ENCODE results near the gene METTL4.
"Not testable (repeated sequence)": the region's sequence is repeated elsewhere in the genome, so short reads cannot be mapped to it uniquely, and the experiment has no call there.

Gene METTL4

DNA sequence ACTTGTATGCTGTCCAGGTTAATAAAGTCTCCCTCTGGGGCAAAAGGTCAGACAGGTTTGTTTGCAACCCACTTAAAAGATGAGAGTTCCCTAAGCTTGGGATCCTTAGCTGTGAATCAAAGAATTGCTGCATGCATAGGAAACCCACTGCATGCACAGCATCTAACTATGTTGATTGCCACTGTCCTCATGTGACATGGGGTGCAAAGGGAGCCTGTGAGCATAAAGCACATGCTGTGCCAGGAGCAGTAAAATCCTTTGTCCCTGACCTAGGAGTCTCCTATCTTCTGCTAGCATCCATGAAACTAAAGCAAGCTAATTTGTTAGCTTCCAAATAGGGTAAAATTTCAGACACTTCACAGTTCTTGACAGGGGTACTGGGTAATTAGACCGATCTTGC lies 13.8 kb downstream of the METTL4 start:
- H3K9ac ChIP-seq (ENCODE audit: low read depth, low read length), result no peak overlapping the region
- no peaks in the 10 kb centered on the region for H3K27me3 ChIP-seq (ENCODE audit: control insufficient read depth, insufficient read depth, low read length)
- no peaks in the 10 kb centered on the region for H3K4me1 ChIP-seq (ENCODE audit: control insufficient read depth, insufficient read depth, low read length)

DNA sequence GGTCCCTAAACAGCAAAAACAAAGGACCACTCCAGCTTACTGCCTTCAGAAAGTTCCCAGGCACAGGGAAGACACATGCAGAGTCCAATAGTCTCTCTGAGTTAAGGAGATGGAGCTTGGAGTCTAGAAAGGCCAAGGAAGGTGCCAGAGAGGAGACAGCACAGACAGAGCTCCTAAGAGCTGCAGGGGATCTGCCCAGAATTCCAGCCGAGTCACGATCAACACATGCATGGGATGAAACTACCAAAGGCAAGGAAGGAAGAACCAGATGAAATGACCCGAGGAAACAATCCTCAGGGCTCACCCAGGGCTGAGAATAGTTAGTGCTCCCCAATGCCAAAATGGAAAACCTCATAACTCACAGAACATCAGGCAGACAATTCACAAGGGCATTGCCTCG lies 15.4 kb downstream of the METTL4 start:
- Histone ChIP-seq H3K9ac (ENCODE audit: low read depth, low read length) (no peak overlapping the region), H3K36me3 (ENCODE audit: insufficient read depth, low read length) (no peaks in the 10 kb centered on the region), H3K4me1 (ENCODE audit: control insufficient read depth, insufficient read depth, low read length) (no peaks in the 10 kb centered on the region), H3K27me3 (ENCODE audit: control insufficient read depth, insufficient read depth, low read length) (no peaks in the 10 kb centered on the region), H3K4me3 (ENCODE audit: low read length) (no peak overlapping the region), H3K4me2 (ENCODE audit: low read length) (no peak overlapping the region), H3K9me3 (replicated peaks; ENCODE audit: low read length) (no peaks in the 10 kb centered on the region)

More for the DNA sequence above, 13.8 kb downstream of the METTL4 start:
- no peaks in the 10 kb centered on the region for H3K36me3 ChIP-seq (ENCODE audit: insufficient read depth, low read length)
- no peaks in the 10 kb centered on the region for H3K9me3 ChIP-seq (replicated peaks; ENCODE audit: low read length)
- no peak overlapping the region for H3K4me3 ChIP-seq (ENCODE audit: low read length)
- H3K4me2 ChIP-seq (ENCODE audit: low read length), result no peak overlapping the region

GRCh38 chr18:2554696-2555095 lies 16.6 kb downstream of the METTL4 start:
- H3K4me1 ChIP-seq (ENCODE audit: control insufficient read depth, insufficient read depth, low read length), result no peaks in the 10 kb centered on the region
- no peaks in the 10 kb centered on the region for H3K27me3 ChIP-seq (ENCODE audit: control insufficient read depth, insufficient read depth, low read length)
- H3K9me3 ChIP-seq (replicated peaks; ENCODE audit: low read length), result no peaks in the 10 kb centered on the region
- no peak overlapping the region for H3K4me2 ChIP-seq (ENCODE audit: low read length)
- H3K4me3 ChIP-seq (ENCODE audit: low read length), result no peak overlapping the region
- no peak overlapping the region for H3K9ac ChIP-seq (ENCODE audit: low read depth, low read length)
- H3K36me3 ChIP-seq (ENCODE audit: insufficient read depth, low read length), result no peaks in the 10 kb centered on the region

DNA sequence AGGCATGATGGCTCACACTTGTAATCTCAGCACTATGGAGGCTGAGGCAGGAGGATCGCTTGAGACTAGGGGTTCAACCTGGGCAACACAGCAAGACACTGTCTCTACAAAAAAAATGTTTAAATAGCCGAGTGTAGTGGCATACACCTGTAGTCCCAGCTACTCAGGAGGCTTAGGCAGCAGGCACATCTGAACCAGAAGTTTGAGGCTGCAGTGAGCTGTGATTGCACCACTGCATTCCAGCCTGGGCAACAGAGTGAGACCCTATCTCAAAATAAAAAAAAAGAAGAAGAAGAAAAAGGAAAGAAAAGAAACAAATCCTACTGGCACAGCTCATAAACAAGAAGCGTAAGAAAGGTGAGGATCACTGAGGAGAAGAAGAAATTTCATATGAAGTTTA lies 19.9 kb downstream of the METTL4 start:
- no peaks in the 10 kb centered on the region for H3K27me3 ChIP-seq (ENCODE audit: control insufficient read depth, insufficient read depth, low read length)
- no peaks in the 10 kb centered on the region for H3K9me3 ChIP-seq (replicated peaks; ENCODE audit: low read length)
- no peak overlapping the region for H3K4me2 ChIP-seq (ENCODE audit: low read length)
- H3K36me3 ChIP-seq (ENCODE audit: insufficient read depth, low read length), result peaks cover 3% of the 10 kb centered on the region
- no peak overlapping the region for H3K4me3 ChIP-seq (ENCODE audit: low read length)
- H3K4me1 ChIP-seq (ENCODE audit: control insufficient read depth, insufficient read depth, low read length), result no peaks in the 10 kb centered on the region
- no peak overlapping the region for H3K9ac ChIP-seq (ENCODE audit: low read depth, low read length)

- H3K9me3 ChIP-seq (replicated peaks; ENCODE audit: low read length), result no peaks in the 10 kb centered on the region
- H3K36me3 ChIP-seq (ENCODE audit: insufficient read depth, low read length), result peaks cover 6% of the 10 kb centered on the region
- H3K9ac ChIP-seq (ENCODE audit: low read depth, low read length), result no peak overlapping the region
- H3K27me3 ChIP-seq (ENCODE audit: control insufficient read depth, insufficient read depth, low read length), result no peaks in the 10 kb centered on the region
- no peak overlapping the region for H3K4me3 ChIP-seq (ENCODE audit: low read length)
- no peak overlapping the region for H3K4me2 ChIP-seq (ENCODE audit: low read length)
- H3K4me1 ChIP-seq (ENCODE audit: control insufficient read depth, insufficient read depth, low read length), result no peaks in the 10 kb centered on the region
Observed at GRCh38 chr18:2549462-2549861, 21.8 kb downstream of the METTL4 start.

DNA sequence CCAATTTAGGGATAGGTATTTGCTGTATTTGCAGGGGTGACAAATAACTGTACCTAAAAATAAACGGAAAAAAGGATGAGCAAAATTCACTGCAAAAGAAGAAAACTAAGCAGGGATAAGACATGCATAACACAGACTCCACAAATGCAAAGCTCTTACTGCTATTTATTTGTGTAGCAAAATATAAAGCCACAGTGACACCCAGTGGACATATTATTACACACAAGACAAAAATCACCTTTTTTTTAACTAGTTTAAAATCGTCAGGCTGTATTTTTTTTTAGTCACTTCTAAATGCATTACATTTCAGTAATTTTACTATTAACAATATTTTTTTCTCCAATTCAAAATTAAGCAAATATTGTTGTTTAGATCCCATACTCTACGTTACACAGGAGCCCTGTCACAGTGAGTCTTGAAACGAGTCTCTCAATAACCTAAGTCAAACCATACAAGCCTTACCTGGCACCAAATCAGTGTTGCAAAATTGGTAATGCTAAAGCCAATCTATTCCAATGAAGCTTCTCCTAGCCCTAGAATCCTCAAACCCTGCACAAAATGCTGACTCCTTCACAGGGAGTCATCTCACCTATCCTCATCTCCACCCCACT lies 23.7 kb downstream of the METTL4 start:
- Histone ChIP-seq H3K4me3 (ENCODE audit: low read length) (no peak overlapping the region), H3K27me3 (ENCODE audit: control insufficient read depth, insufficient read depth, low read length) (no peaks in the 10 kb centered on the region), H3K4me2 (ENCODE audit: low read length) (no peak overlapping the region), H3K9me3 (replicated peaks; ENCODE audit: low read length) (no peaks in the 10 kb centered on the region), H3K36me3 (ENCODE audit: insufficient read depth, low read length) (peaks cover 6% of the 10 kb centered on the region), H3K4me1 (ENCODE audit: control insufficient read depth, insufficient read depth, low read length) (no peaks in the 10 kb centered on the region), H3K9ac (ENCODE audit: low read depth, low read length) (no peak overlapping the region)

DNA sequence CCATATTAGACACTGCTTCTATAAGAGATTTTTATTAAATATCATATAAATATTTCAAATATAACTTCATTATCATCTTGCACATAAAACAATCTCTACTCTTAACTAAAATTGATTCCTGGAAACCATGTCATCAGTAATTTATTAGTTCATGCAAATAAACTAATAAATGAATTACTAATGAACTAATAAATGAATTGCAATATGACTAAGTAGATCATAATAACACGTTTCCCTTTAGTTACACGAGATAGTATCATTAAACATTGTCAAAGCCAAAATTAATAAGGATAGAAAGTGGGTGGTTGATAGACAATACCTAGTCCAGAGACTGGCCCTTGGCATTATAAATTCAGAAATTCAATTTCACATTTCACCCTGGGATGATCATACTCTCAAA lies 26.1 kb downstream of the METTL4 start:
- Histone ChIP-seq H3K9me3 (replicated peaks; ENCODE audit: low read length) (no peaks in the 10 kb centered on the region), H3K4me2 (ENCODE audit: low read length) (no peak overlapping the region), H3K9ac (ENCODE audit: low read depth, low read length) (no peak overlapping the region), H3K4me3 (ENCODE audit: low read length) (no peak overlapping the region), H3K4me1 (ENCODE audit: control insufficient read depth, insufficient read depth, low read length) (no peaks in the 10 kb centered on the region), H3K27me3 (ENCODE audit: control insufficient read depth, insufficient read depth, low read length) (no peaks in the 10 kb centered on the region), H3K36me3 (ENCODE audit: insufficient read depth, low read length) (peaks cover 6% of the 10 kb centered on the region)

DNA sequence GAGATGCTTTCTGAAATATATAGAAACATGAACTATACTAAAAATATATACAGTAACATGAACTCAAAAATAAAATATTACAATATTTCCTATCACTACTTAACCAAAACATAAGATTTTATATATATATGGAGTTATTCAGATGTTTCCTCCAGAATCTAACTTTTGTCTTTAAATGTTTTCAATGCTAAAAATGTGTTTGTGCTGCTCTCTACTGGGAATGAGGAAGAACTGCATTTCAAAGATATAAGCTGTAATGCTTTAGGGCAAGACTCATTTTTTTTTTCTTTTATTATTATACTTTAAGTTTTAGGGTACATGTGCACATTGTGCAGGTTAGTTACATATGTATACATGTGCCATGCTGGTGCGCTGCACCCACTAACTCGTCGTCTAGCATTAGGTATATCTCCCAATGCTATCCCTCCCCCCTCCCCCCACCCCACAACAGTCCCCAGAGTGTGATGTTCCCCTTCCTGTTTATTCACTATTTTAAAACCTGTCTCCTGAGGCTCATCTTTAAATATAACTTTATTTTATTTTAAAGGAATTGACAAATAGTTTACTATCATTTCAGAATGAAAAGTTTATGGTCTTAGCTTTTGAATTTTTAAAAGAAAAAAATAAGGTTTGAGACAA lies 29.3 kb downstream of the METTL4 start:
- not testable (repeated sequence) for H3K9me3 ChIP-seq (replicated peaks; ENCODE audit: low read length); H3K36me3 ChIP-seq (ENCODE audit: insufficient read depth, low read length); H3K27me3 ChIP-seq (ENCODE audit: control insufficient read depth, insufficient read depth, low read length); H3K4me3 ChIP-seq (ENCODE audit: low read length); H3K9ac ChIP-seq (ENCODE audit: low read depth, low read length); H3K4me2 ChIP-seq (ENCODE audit: low read length); H3K4me1 ChIP-seq (ENCODE audit: control insufficient read depth, insufficient read depth, low read length)

DNA sequence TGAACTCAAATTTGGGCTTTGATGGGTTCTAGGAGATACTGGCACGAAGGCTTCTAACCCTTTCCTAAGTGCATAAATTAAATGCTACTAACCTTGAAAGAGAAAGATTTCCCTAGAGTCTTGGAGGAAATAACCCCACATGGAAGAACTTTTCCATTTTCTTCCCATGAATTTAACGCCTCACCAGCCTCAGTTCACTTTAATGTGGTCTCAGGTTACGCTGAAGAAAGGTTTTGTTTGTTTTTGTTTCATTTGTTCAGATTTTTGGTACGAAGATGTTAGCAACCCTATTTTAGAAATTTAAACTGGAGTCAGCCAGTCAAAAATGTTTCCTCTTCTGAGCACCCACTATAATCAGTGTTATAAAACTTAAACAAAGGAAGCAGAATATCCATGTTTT lies 30.7 kb downstream of the METTL4 start:
- H3K4me3 ChIP-seq (ENCODE audit: low read length), result no peak overlapping the region
- no peaks in the 10 kb centered on the region for H3K9me3 ChIP-seq (replicated peaks; ENCODE audit: low read length)
- no peak overlapping the region for H3K4me2 ChIP-seq (ENCODE audit: low read length)
- H3K4me1 ChIP-seq (ENCODE audit: control insufficient read depth, insufficient read depth, low read length), result peaks cover 5% of the 10 kb centered on the region
- H3K9ac ChIP-seq (ENCODE audit: low read depth, low read length), result no peak overlapping the region
- no peaks in the 10 kb centered on the region for H3K36me3 ChIP-seq (ENCODE audit: insufficient read depth, low read length)
- no peaks in the 10 kb centered on the region for H3K27me3 ChIP-seq (ENCODE audit: control insufficient read depth, insufficient read depth, low read length)

DNA sequence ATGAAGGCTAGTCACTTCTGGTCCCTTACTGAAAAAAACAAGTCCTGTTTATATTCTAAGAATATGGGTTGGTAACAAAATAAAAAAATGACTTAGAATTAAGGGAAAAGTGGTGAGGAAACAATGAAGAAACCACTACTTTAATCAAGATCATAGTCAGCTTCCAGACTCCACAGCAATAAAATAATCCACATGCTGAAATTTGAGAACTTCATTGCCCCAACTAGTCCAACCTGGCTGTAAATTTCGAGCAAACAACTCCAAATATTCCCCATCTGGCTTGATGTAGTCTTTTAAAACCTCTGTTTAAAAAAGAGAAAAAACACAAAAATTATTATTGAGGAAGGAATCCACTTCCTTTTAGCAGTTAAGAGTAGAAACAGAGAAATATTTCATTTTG lies 32.5 kb downstream of the METTL4 start:
- H3K4me3 ChIP-seq (ENCODE audit: low read length), result no peak overlapping the region
- H3K36me3 ChIP-seq (ENCODE audit: insufficient read depth, low read length), result no peaks in the 10 kb centered on the region
- no peak overlapping the region for H3K4me2 ChIP-seq (ENCODE audit: low read length)
- no peaks in the 10 kb centered on the region for H3K9me3 ChIP-seq (replicated peaks; ENCODE audit: low read length)
- H3K9ac ChIP-seq (ENCODE audit: low read depth, low read length), result no peak overlapping the region
- H3K4me1 ChIP-seq (ENCODE audit: control insufficient read depth, insufficient read depth, low read length), result peaks cover 5% of the 10 kb centered on the region
- H3K27me3 ChIP-seq (ENCODE audit: control insufficient read depth, insufficient read depth, low read length), result no peaks in the 10 kb centered on the region

- H3K4me3 ChIP-seq (ENCODE audit: low read length), result no peak overlapping the region
- H3K4me2 ChIP-seq (ENCODE audit: low read length), result no peak overlapping the region
- H3K4me1 ChIP-seq (ENCODE audit: control insufficient read depth, insufficient read depth, low read length), result peaks cover 5% of the 10 kb centered on the region
- H3K36me3 ChIP-seq (ENCODE audit: insufficient read depth, low read length), result no peaks in the 10 kb centered on the region
- H3K9ac ChIP-seq (ENCODE audit: low read depth, low read length), result no peak overlapping the region
- no peaks in the 10 kb centered on the region for H3K9me3 ChIP-seq (replicated peaks; ENCODE audit: low read length)
- H3K27me3 ChIP-seq (ENCODE audit: control insufficient read depth, insufficient read depth, low read length), result no peaks in the 10 kb centered on the region
Observed at GRCh38 chr18:2538236-2538635, 33.1 kb downstream of the METTL4 start.

GRCh38 chr18:2537296-2537695 lies 34.0 kb downstream of the METTL4 start:
- no peak overlapping the region for H3K4me3 ChIP-seq (ENCODE audit: low read length)
- no peak overlapping the region for H3K4me2 ChIP-seq (ENCODE audit: low read length)
- no peak overlapping the region for H3K9ac ChIP-seq (ENCODE audit: low read depth, low read length)
- H3K9me3 ChIP-seq (replicated peaks; ENCODE audit: low read length), result no peaks in the 10 kb centered on the region
- no peaks in the 10 kb centered on the region for H3K27me3 ChIP-seq (ENCODE audit: control insufficient read depth, insufficient read depth, low read length)
- no peaks in the 10 kb centered on the region for H3K36me3 ChIP-seq (ENCODE audit: insufficient read depth, low read length)
- H3K4me1 ChIP-seq (ENCODE audit: control insufficient read depth, insufficient read depth, low read length), result peaks cover 5% of the 10 kb centered on the region
